K562 (cell line): ENCODE data around the gene PRELID3B. TPM values are rescaled to one million over a fixed set of nuclear protein-coding genes. Genes with fewer than 3 reads are reported as not detected.

Source experiments
- CXXC5 ChIP-seq: fragments of 250-450 bp; sonication (Bioruptor Pico); IDR thresholded peaks from 2 replicates; pipeline ENCODE4 v1.8.0; 2022; ENCODE audit warnings: inconsistent platforms, mild to moderate bottlenecking, moderate library complexity
- DDX20 ChIP-seq: fragments of 450-650 bp; IDR thresholded peaks from 2 replicates; pipeline ENCODE4 v1.6.1; 2016; ENCODE audit warnings: missing genetic modification characterization, low read depth, mild to moderate bottlenecking, missing compliant biosample characterization, moderate library complexity
- E2F3 ChIP-seq: fragments of 250-450 bp; sonication (Bioruptor Pico); IDR thresholded peaks from 2 replicates; pipeline ENCODE4 v1.4.0; 2020; ENCODE audit warnings: mild to moderate bottlenecking
- FIP1L1 ChIP-seq: fragments of 200-400 bp; formaldehyde crosslinking; IDR thresholded peaks from 2 replicates; pipeline ENCODE4 v1.6.1; 2018; ENCODE audit warnings: mild to moderate bottlenecking, low read depth, low read length; ENCODE audit not compliant: poor library complexity, severe bottlenecking
- MAFF ChIP-seq: IDR thresholded peaks from 2 replicates; pipeline ENCODE4 v1.6.1; 2012; ENCODE audit warnings: low read length, improper control_type of control experiment
- MYC ChIP-seq, 2 experiments: fragments of 250-450 bp in 1 of 2; sonication (Bioruptor Pico) in 1 of 2; IDR thresholded peaks; 2 replicates each; pipeline versions ENCODE4 v1.5.1 to v1.6.1; 2012 to 2021; ENCODE audit warnings: low read depth in 2 of 2, borderline replicate concordance in 1 of 2, improper control_type of control experiment in 1 of 2, low read length in 1 of 2, mild to moderate bottlenecking in 1 of 2, moderate library complexity in 1 of 2
- PPARD ChIP-seq: fragments of 250-450 bp; sonication (Bioruptor Pico); IDR thresholded peaks from 2 replicates; pipeline ENCODE4 v1.8.0; 2022; ENCODE audit warnings: inconsistent platforms, mild to moderate bottlenecking, moderate library complexity
- SAFB ChIP-seq: fragments of 200-400 bp; formaldehyde crosslinking; IDR thresholded peaks from 2 replicates; pipeline ENCODE4 v1.6.1; 2017; ENCODE audit warnings: low read depth, low read length, borderline replicate concordance
- SMARCA4 ChIP-seq: fragments of 450-650 bp; IDR thresholded peaks from 2 replicates; pipeline ENCODE4 v1.6.1; 2016
- SOX6 ChIP-seq: fragments of 450-650 bp; IDR thresholded peaks from 2 replicates; pipeline ENCODE4 v1.6.1; 2014; ENCODE audit warnings: mild to moderate bottlenecking
- XRCC5 ChIP-seq: fragments of 200-400 bp; formaldehyde crosslinking; IDR thresholded peaks from 2 replicates; pipeline ENCODE4 v1.6.1; 2017; ENCODE audit warnings: low read depth, mild to moderate bottlenecking, low read length
- ZBTB5 ChIP-seq: fragments of 450-650 bp; IDR thresholded peaks from 2 replicates; pipeline ENCODE4 v1.6.1; 2017; ENCODE audit warnings: antibody characterized with exemption
- ZNF134 ChIP-seq: fragments of 250-450 bp; sonication (Bioruptor Pico); conservative IDR thresholded peaks from 2 replicates; pipeline ENCODE4 v1.4.0; 2020
- ZNF398 ChIP-seq: fragments of 250-450 bp; sonication (Bioruptor Pico); IDR thresholded peaks from 2 replicates; pipeline ENCODE4 v1.8.0; 2021; ENCODE audit warnings: moderate library complexity, mild to moderate bottlenecking, inconsistent platforms
- ZNF41 ChIP-seq: fragments of 250-450 bp; sonication (Bioruptor Pico); conservative IDR thresholded peaks from 2 replicates; pipeline ENCODE4 v1.4.0; 2020; ENCODE audit warnings: mild to moderate bottlenecking
- ZNF507 ChIP-seq: conservative IDR thresholded peaks from 2 replicates; pipeline ENCODE4 v1.6.1; 2017; ENCODE audit warnings: missing genetic modification characterization, missing compliant biosample characterization
- polyA plus RNA-seq, 8 experiments: library from polyadenylated mRNA; depleted of rRNA in 4 of 8; stranded (reverse) in 5 of 8; unstranded in 3 of 8; fragments of >200 nt; fragmentation: Nextera tagmentation in 2 of 8; fragmentation: Illumina TruSeq in 1 of 8; extraction: Ambion mirVana in 2 of 8; extraction: Trizol in 1 of 8; gene quantifications; 2 replicates each; pipeline versions ENCODE4 v1.2.1 to v1.2.3, GENCODE V29; 2011 to 2014; ENCODE audit warnings: inconsistent platforms in 1 of 8, missing spikeins in 1 of 8
- total RNA-seq, 7 experiments: library from RNA; depleted of rRNA in 6 of 7; stranded (reverse); fragments of >200 nt in 6 of 7; fragmentation: Illumina TruSeq in 2 of 7; extraction: Trizol in 2 of 7; gene quantifications; 2 replicates each; pipeline versions ENCODE4 v1.2.1 to v1.2.3, GENCODE V29; 2011 to 2021; ENCODE audit warnings: low replicate concordance in 1 of 7

PRELID3B gene
- total and polyA plus RNA-seq, 9 of the 15 experiments (the other 6 are each of a cell fraction or from before 2014, with no cell fraction given), result 77.0 to 186 (median 101) TPM

- TF ChIP-seq ZNF41 (CRISPR knock-in tag) (no peak), SOX6 (peak; percentile 86), ZNF507 (no peak), MAFF (peak; percentile 86), E2F3 (CRISPR knock-in tag) (no peak), CXXC5 (CRISPR knock-in tag) (peak; percentile 87), ZBTB5 (no peak), MYC (IDR thresholded peaks at IDR 0.05; ENCODE audit: low read depth, low read length) (peak; percentile 65; the same call in 1 of the 2 replicates), MYC (CRISPR knock-in tag; IDR thresholded peaks at IDR 0.05; ENCODE audit: borderline replicate concordance, low read depth) (no peak), ZNF134 (CRISPR knock-in tag) (no peak), PPARD (no peak), XRCC5 (no peak), ZNF398 (CRISPR knock-in tag) (no peak), FIP1L1 (no peak), SAFB (no peak), SMARCA4 (peak; percentile 99), DDX20 (tag) (no peak)
Observed at GRCh38 chr20:59020938-59021551, 21.5 kb downstream of the PRELID3B start (continued).
